Hepatocyte (in vitro differentiated cells): ENCODE measurements around the gene GMPPB.

ENCODE experiments used
- CTCF ChIP-seq: fragments of 200-600 bp; sonication (generic); IDR thresholded peaks from 2 replicates; pipeline ENCODE4 v1.5.1; 2016; ENCODE audit warnings: antibody characterized with exemption, mild to moderate bottlenecking; ENCODE audit not compliant: poor library complexity
- EZH2 ChIP-seq: fragments of 200-600 bp; sonication (generic); IDR thresholded peaks from 2 replicates; pipeline ENCODE4 v1.6.1; 2016; ENCODE audit warnings: antibody characterized with exemption, mild to moderate bottlenecking, borderline replicate concordance
- EZH2phosphoT487 ChIP-seq: fragments of 200-600 bp; sonication (generic); IDR thresholded peaks from one replicate; pipeline ENCODE4 v1.6.1; 2018; ENCODE audit warnings: antibody characterized with exemption, mild to moderate bottlenecking, low read depth, moderate library complexity; ENCODE audit not compliant: unreplicated experiment, severe bottlenecking

- TF ChIP-seq CTCF (no peak), EZH2 (no peak), EZH2phosphoT487 (no peak)
Measured at GRCh38 chr3:49771340-49771938, 47.7 kb upstream of the GMPPB start.
